ENCODE results near the gene LAMC1.

Gene LAMC1

GRCh38 chr1:183021405-183022201, 1.6 kb upstream of the LAMC1 start:
- no peak for DNase-seq (ENCODE audit: extremely low read depth, low read depth)
- TF ChIP-seq, protein P1, sequence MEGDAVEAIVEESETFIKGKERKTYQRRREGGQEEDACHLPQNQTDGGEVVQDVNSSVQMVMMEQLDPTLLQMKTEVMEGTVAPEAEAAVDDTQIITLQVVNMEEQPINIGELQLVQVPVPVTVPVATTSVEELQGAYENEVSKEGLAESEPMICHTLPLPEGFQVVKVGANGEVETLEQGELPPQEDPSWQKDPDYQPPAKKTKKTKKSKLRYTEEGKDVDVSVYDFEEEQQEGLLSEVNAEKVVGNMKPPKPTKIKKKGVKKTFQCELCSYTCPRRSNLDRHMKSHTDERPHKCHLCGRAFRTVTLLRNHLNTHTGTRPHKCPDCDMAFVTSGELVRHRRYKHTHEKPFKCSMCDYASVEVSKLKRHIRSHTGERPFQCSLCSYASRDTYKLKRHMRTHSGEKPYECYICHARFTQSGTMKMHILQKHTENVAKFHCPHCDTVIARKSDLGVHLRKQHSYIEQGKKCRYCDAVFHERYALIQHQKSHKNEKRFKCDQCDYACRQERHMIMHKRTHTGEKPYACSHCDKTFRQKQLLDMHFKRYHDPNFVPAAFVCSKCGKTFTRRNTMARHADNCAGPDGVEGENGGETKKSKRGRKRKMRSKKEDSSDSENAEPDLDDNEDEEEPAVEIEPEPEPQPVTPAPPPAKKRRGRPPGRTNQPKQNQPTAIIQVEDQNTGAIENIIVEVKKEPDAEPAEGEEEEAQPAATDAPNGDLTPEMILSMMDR (IDR thresholded peaks at IDR 0.05; ENCODE audit: low read depth, low read length) = no peak

DNA sequence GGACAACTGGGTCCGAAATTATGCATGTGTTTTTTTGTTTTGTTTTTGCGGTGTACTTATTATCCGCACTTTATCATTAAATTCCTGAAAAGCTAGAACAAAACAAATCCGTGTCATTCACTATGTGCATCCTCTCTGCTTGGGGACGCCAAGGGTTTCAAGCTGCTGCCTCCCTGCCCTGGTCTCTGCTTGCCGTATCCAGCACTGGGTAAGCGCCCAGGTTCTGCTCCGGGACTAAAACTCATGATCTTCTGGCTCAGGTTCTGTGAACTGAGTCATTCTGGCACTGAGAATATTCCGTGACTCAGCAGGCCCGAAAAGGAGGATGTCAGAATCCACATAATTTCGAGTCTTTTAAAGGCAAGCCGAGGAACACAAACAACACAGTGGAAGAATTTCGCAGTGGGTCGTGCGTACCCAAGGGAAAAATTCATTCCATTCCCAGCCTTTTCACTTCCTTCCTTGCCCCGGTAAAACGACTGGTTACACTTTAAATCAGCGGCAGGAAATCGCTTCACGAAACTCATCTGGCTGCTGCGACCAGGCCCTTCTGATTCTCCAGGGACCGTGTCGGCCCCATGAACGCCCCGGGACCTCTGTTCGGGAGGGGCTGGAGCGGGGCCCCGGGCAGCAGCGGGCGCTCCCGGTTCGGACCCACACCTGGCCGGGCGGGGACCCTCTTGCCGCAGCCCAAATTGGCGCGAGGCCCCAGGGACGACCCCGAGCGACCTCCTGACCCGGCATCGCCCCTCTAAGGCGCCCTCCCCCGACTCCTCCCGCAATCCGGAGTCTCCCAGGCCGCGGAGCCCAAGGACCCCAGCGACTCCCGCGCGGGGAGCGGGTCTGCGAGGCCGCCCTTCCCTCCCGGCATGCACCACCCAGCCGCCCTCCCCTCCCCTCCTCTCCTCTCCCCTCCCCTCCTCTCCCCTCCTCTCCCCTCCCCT, 746 bp upstream of the LAMC1 start:
- peak; percentile 94 for DNase-seq (ENCODE audit: extremely low read depth, low read depth)
- TF ChIP-seq, protein P1 (IDR thresholded peaks at IDR 0.05; ENCODE audit: low read depth, low read length) = no peak

DNA sequence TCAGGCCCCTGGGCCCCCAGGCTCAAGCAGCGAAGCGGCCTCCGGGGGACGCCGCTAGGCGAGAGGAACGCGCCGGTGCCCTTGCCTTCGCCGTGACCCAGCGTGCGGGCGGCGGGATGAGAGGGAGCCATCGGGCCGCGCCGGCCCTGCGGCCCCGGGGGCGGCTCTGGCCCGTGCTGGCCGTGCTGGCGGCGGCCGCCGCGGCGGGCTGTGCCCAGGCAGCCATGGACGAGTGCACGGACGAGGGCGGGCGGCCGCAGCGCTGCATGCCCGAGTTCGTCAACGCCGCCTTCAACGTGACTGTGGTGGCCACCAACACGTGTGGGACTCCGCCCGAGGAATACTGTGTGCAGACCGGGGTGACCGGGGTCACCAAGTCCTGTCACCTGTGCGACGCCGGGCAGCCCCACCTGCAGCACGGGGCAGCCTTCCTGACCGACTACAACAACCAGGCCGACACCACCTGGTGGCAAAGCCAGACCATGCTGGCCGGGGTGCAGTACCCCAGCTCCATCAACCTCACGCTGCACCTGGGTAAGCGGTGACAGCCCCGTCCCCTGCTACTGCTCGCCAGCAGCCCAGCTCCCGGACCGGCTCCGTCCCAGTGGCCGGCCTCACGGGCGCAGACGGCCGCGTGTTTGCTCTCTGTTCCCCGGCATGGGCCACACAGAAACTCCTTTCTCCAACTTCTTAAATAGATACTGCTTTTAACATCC, 539 bp downstream of the LAMC1 start:
- TF ChIP-seq, protein P1 (IDR thresholded peaks at IDR 0.05; ENCODE audit: low read depth, low read length) = peak; percentile 38
- no peak for DNase-seq (ENCODE audit: extremely low read depth, low read depth)

DNA sequence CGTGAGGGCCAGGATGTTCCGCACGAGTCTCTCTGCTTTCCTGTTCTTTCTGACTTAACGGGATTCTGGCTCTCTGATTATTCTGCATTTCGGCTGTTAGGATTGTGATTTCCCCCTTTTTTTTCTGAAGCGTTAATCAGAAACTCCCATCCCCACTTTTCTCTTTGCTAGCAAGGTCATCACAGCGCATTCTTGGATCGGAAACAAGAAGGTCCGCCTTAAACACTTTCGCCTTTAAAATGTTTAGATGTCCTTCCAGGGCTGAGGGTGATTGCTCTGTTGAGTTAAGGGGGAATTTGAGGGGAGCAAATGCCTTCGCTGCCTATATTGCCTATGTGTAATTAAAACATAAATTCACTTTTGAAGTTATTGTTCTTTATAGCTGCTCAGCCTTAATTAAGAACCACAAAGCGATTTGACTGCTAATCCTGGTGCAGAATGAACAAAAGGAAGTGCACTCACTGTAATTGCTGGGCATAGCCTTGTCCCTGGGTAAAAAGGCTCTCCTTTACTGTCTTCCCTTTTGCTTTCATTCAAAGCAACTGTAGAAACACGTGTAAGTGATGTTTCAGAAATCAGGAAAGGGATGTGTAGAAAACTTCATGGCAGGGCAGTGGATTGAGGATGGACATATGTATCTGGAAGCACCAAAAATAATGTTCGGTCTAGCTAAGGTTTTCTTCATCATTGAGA, 1.2 kb downstream of the LAMC1 start:
- TF ChIP-seq, protein P1 (IDR thresholded peaks at IDR 0.05; ENCODE audit: low read depth, low read length) = no peak
- DNase-seq (ENCODE audit: extremely low read depth, low read depth) = no peak

GRCh38 chr1:183025010-183025337, 1.8 kb downstream of the LAMC1 start:
- DNase-seq (ENCODE audit: extremely low read depth, low read depth) = no peak
- TF ChIP-seq, protein P1 (IDR thresholded peaks at IDR 0.05; ENCODE audit: low read depth, low read length) = no peak

DNA sequence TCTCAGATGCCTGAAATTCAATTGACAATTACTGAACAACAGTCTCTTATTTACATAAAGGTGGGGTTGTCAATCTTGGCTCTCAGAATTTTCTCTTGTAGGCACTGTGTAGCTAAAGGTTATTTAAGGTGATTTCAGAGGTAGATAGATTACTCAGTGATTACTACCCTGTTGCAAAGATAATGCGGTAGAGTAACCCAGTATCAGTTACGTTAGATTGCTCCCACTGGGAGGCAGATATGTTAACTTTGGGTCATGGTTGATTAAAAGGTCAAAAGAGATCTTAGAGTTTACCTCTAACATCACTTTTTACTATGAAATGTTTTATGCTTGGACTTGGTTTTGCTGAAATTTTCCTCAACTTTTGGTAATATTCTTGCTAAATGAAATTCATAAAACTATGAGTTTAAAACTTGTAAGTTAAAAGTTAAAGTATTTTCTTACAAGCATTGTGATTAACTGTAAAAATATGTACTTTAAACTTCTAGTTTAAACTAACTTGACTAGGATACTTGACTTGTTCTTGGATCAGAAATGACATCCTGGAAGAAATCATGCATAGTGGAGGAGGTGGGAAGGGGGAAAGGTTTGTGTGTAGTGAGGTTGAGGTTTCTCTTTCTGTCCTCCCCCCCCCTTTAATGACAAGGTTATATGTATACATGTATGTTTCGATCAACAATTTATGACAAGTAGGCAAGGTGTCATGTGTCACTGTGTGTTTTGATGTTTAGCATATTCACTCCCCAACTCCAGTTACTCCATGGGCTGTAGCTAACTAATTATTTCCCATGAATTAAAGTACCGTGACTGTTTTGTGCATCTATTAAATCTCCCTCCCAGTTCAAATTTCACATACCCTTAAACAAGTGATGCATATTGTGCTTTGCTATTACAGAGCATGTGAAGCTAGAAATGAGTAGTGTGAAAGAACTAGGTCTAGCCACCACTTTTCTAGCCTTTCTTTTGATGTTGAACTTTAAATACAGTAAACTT, 2.9 kb downstream of the LAMC1 start:
- DNase-seq (ENCODE audit: extremely low read depth, low read depth) = no peak
- TF ChIP-seq, protein P1 (IDR thresholded peaks at IDR 0.05; ENCODE audit: low read depth, low read length) = no peak

All from AG09319 (cell line).